ENCODE data around the gene KLRG1.

Gene KLRG1

GRCh38 chr12:8987163-8987562 is 2.2 kb upstream of the KLRG1 start:
- DNase-seq: no peak

- DNase-seq: no peak
These were observed 1.7 kb upstream of the KLRG1 start for GRCh38 chr12:8987685-8988084.

GRCh38 chr12:8991371-8992345 is 2.3 kb downstream of the KLRG1 start:
- DNase-seq: no peak

- no peak for DNase-seq
These were observed 4.5 kb downstream of the KLRG1 start for GRCh38 chr12:8993827-8994226.

GRCh38 chr12:8995021-8995775 is 5.9 kb downstream of the KLRG1 start:
- DNase-seq: no peak

GRCh38 chr12:8996682-8997405 is 7.5 kb downstream of the KLRG1 start:
- no peak for DNase-seq

GRCh38 chr12:9001233-9001632 is 11.9 kb downstream of the KLRG1 start:
- DNase-seq: no peak

GRCh38 chr12:9002335-9002734 is 13.0 kb downstream of the KLRG1 start:
- no peak for DNase-seq

- DNase-seq: no peak
These were observed 33.2 kb downstream of the KLRG1 start for GRCh38 chr12:9022592-9022991.

- DNase-seq: no peak
These were observed 35.2 kb downstream of the KLRG1 start for GRCh38 chr12:9024512-9024911.

GRCh38 chr12:9027161-9028059 is 38.1 kb downstream of the KLRG1 start:
- no peak for DNase-seq

- DNase-seq: no peak
These were observed 41.4 kb downstream of the KLRG1 start for GRCh38 chr12:9030776-9031175.

- no peak for DNase-seq
These were observed 43.0 kb downstream of the KLRG1 start for GRCh38 chr12:9032202-9032964.

GRCh38 chr12:9033265-9033887 is 44.0 kb downstream of the KLRG1 start:
- DNase-seq: no peak

- no peak for DNase-seq
These were observed 44.7 kb downstream of the KLRG1 start for GRCh38 chr12:9034095-9034494.

- DNase-seq: no peak
These were observed 46.9 kb downstream of the KLRG1 start for GRCh38 chr12:9036227-9036626.

- no peak for DNase-seq
These were observed 48.1 kb downstream of the KLRG1 start for GRCh38 chr12:9037431-9037830.

GRCh38 chr12:9039397-9039977 is 50.1 kb downstream of the KLRG1 start:
- no peak for DNase-seq

GRCh38 chr12:9040484-9041186 is 51.3 kb downstream of the KLRG1 start:
- DNase-seq: no peak

- DNase-seq: no peak
These were observed 52.0 kb downstream of the KLRG1 start for GRCh38 chr12:9041321-9041720.
